Tibial nerve (tissue), 4 donors: ENCODE data around the gene CARNS1.

Source experiments
- EP300 ChIP-seq, 2 donors: sonication (generic); formaldehyde crosslinking; IDR thresholded peaks; one replicate each; pipeline ENCODE4 v1.6.1; 2017; ENCODE audit warnings: antibody characterized with exemption in 2 of 2, mild to moderate bottlenecking in 1 of 2
- POLR2A ChIP-seq, 2 donors: fragments of 450-650 bp; IDR thresholded peaks; one replicate each; pipeline ENCODE4 v1.6.1; 2017; ENCODE audit warnings: antibody characterized with exemption in 2 of 2, mild to moderate bottlenecking in 2 of 2, moderate library complexity in 2 of 2
- TF ChIP-seq, protein P1 (sequence below), 5 experiments: fragments of 200-600 bp in 3 of 5; fragments of 450-650 bp in 2 of 5; sonication (generic) in 3 of 5; IDR thresholded peaks; one replicate each; pipeline ENCODE4 v1.5.1; 2016 to 2019; ENCODE audit warnings: antibody characterized with exemption in 5 of 5, mild to moderate bottlenecking in 3 of 5, moderate library complexity in 2 of 5

DNA sequence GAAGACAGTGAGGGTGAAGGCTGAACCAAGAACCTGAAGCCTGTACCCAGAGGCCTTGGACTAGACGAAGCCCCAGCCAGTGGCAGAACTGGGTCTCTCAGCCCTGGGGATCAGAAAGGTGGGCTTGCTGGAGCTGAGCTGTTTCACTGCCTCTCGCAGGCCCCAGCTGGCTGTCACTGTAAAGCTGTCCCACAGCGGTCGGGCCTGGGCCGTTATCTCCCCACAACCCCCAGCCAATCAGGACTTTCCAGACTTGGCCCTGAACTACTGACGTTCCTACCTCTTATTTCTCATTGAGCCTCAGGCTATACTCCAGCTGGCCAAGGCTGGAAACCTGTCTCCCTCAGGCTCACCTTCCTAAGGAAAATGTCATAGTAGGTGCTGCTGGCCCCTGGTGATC is 17.9 kb upstream of the CARNS1 start:
- TF ChIP-seq EP300 (IDR thresholded peaks at IDR 0.05): no peak
- TF ChIP-seq, protein P1, sequence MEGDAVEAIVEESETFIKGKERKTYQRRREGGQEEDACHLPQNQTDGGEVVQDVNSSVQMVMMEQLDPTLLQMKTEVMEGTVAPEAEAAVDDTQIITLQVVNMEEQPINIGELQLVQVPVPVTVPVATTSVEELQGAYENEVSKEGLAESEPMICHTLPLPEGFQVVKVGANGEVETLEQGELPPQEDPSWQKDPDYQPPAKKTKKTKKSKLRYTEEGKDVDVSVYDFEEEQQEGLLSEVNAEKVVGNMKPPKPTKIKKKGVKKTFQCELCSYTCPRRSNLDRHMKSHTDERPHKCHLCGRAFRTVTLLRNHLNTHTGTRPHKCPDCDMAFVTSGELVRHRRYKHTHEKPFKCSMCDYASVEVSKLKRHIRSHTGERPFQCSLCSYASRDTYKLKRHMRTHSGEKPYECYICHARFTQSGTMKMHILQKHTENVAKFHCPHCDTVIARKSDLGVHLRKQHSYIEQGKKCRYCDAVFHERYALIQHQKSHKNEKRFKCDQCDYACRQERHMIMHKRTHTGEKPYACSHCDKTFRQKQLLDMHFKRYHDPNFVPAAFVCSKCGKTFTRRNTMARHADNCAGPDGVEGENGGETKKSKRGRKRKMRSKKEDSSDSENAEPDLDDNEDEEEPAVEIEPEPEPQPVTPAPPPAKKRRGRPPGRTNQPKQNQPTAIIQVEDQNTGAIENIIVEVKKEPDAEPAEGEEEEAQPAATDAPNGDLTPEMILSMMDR (IDR thresholded peaks at IDR 0.05): no peak
- TF ChIP-seq POLR2A (IDR thresholded peaks at IDR 0.05): no peak
